ENCODE results near the gene FOXP1.

FOXP1 gene

DNA sequence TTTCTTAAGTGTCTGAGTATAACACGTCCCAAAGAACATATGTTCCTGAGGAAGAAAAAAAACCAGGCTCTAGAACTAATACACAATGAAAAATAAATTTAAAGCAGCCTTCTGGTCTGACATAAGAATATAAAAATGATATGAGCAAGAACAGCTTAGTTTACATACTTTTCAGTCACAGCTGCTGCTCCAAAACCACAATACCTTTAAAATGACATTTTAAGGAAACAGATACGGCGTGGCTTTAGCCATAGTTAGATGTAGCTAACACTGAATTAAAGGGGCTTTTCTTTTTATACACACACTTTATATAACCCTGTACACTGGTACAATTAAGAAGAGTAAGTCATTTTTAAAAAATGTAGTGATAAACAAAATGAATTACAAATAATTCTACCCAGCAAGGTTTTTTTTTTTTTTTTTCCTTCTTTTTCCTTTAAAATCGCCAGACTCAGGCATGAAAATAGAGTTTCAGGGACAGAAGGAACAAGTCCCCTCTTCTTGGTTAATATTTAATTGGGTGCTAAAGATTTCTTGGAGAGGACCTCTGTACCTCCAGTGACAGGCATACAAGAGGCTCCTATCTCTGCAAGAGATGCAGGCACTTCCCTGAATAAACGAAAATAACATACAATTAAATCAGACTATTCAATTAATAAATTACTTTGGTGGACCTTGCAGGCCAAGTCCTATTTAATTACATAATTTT is 265.6 kb downstream of the FOXP1 start:
- no peak for DNase-seq

GRCh38 chr3:71317140-71317539 is 266.4 kb downstream of the FOXP1 start:
- DNase-seq, result no peak

- no peak for DNase-seq
Measured at GRCh38 chr3:71316066-71316777, 267.3 kb downstream of the FOXP1 start.

- DNase-seq, result no peak
Measured at GRCh38 chr3:71315431-71315830, 268.1 kb downstream of the FOXP1 start.

- no peak for DNase-seq
Measured at GRCh38 chr3:71313844-71314243, 269.7 kb downstream of the FOXP1 start.

GRCh38 chr3:71312461-71312860 is 271.1 kb downstream of the FOXP1 start:
- DNase-seq, result no peak

DNA sequence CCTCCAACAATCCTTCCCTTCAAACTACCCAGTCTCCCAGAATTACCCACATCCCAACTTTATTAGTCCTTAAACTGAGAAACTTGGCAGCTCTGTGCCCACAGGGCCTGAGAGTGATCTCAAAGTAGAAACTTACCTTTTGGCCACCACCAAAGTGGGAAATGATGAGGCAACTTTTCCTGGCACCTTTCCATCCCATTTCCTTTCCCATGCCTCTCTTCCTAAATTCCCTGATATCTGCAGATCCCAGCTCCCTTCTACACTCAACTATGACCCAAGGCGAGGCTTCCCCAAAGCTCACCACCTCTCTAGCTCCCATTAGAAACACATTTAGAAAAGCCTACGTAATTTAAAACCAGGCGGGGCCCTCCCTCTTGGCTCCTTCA is 271.9 kb downstream of the FOXP1 start:
- DNase-seq, result no peak

DNA sequence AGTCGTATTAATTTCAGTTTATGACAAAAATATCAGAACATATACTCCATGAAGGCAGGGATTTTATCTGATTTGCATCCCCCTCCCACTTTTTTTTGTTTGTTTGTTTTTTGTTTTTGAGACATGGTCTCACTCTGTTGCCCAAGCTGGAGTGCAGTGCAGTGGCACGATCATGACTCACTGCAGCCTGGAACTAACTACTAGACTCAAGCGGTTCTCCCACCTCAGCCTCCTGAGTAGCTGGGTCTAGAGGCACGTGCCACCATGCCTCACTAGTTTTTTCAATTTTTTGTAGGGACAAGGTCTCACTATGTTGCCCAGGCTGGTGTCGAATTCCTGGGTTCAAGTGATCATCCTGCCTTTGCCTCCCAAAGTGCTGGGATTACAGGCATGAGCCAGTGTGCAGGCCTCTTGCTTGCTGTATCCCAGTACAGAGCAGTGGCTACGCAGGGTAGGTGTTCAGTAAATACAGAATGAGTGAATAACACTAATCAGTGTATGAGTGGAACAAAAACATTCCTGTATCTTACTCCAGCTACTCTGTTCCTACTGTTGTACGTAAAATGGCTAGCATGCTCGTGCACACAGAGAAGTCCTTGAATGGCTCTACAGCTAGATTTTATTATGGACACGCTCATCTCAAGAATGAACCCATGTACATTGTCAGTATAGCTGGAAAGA is 272.4 kb downstream of the FOXP1 start:
- DNase-seq, result no peak

DNA sequence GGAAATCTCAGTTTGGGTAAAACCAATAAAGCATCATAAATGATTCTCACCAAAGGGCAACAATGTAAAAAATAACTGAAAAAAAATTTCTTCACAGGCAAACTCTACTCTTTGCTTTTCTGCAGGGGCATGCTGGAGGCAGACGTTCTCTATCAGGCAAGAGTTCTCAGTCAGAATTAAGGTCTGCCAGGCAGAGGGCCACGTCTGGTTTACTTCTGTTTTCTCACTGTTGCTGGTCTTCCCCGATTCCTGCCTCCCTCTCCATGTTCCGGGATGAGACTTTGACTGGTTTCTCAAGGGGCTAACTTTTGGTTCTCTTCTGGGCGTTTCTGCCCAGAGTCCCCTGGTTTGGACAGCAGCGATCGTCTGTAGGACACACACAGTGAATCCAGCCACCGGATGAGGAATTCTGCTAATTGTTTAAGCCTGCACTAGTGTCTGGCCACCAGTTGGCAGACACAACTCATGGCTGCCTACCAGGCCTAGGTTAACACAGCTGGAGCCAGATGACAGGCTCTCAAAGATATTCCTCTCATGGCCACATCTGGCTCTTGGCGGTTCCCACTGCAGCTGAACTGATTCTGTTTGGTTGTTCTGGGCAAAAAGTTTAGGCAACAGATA is 273.1 kb downstream of the FOXP1 start:
- DNase-seq, result no peak

GRCh38 chr3:71309886-71310285 is 273.6 kb downstream of the FOXP1 start:
- no peak for DNase-seq

GRCh38 chr3:71309342-71309741 is 274.2 kb downstream of the FOXP1 start:
- DNase-seq, result no peak

GRCh38 chr3:71308836-71309235 is 274.7 kb downstream of the FOXP1 start:
- DNase-seq, result no peak

- DNase-seq, result no peak
Measured at GRCh38 chr3:71307991-71308697, 275.4 kb downstream of the FOXP1 start.

DNA sequence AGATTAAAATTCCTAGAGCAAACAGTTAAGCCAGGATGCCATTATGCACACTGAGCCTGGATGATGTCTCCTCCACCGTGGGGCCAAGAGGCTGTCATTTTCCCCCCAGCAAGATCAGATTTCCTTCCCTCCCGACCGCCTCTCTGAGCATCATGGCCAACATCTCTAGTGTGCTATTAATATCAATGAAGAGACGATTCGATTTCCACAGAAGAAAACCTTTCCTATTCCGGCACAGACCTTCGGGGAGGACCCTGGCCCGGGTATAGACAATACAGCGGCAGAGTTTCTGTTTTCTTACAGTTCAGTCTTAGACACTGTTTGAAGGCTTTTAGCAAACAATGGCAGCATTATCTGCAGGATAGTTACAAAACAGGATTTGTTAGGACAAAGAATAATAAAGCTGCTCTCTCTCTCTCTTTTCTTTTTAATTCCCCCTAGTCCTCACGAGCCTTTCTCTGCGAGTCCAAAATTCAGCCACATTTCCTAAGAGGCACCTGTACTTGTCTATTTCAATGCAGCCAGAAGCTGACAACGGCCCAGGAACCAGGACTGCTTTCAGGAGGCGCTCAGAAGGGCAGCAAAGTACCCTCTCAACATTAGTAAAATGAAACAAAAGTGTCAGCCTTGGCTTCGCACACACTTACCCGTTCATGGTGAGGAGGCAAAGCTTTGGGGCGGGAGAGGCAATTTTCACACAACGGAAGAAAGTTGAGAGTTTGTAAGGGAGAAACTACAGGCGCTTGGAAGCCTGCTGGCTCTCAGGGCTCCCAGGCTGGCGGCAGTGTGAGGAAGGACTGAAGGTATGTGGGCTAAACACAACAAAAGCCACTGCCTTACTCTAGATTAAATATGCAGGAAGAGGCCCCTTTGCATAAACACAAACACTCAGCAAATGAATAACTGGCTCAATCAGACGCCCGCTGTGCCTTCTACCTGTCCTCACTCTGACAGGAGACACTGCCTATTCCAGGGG is 278.0 kb downstream of the FOXP1 start:
- no peak for DNase-seq

- DNase-seq, result no peak
Measured at GRCh38 chr3:71304684-71305083, 278.8 kb downstream of the FOXP1 start.

GRCh38 chr3:71304247-71304646 is 279.3 kb downstream of the FOXP1 start:
- DNase-seq, result no peak

DNA sequence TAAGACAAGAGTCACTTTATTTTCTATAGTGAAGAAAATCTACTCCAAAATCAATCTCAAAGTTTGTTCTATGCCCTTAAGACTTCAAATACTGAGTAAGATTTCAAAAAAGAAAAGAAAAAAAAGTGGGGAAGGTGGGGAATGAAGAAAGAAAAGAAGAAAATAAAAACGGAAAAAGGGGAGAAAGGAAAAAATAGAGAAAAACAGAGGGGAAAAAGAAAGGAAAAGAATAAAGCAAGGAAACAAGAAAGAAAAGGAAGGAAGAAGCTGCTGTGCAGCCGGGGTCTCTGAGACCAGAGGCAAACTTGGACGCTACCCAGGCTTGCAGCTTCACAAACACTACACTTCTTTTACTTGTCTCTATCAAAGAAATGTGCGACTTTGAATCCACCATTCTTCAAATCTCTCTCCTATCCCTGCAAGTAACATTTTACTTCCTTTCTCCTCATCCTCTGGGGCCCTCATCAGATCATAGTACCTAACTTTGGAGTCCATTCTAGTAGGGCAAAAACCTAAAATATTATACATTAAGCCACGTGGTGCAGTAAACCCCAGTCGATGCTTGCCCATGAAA is 279.8 kb downstream of the FOXP1 start:
- DNase-seq, result no peak

- no peak for DNase-seq
Measured at GRCh38 chr3:71302604-71303003, 280.9 kb downstream of the FOXP1 start.

DNA sequence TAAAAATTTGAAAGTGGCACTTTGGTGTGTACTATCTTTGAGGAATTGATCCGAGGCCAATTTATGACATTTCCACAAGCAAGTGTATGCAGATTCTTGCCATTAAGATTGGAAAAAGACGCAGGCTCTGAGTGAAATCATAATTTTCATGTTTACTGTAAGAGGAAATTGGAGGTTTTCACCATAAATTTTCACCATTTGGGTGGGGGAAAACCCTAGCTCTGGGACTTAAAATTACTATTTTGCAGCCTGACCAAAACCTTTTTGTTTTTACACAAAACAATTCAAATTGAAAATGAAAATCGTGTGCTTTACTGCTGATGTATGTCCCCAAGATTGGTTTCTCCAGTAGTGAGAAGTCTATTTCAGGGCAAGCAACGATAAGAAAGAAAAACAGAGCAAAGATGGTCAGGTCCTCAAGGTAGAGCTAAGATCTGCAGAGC is 282.6 kb downstream of the FOXP1 start:
- no peak for DNase-seq

DNA sequence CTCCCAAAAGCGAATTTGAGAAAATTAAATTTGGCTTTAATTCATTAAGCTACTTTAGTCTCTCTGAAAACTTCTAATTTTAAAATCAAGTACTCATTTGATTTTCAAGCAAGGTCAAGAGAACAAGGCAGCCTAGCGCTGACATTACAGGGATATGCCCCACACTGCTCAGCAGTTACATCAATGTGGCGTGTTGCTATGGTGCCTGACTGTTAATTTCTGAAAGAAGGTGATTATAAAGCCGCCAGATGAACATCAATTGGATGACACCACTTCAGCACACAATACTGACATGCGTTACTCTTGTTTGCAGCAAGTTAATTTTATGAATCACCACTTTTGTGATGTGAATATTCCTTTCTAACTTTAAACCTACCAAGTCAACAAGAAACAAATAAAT is 284.4 kb downstream of the FOXP1 start:
- no peak for DNase-seq

- DNase-seq, result no peak
Measured at GRCh38 chr3:71294919-71295318, 288.6 kb downstream of the FOXP1 start.
